ENCODE data around the gene NOVA1.
"Not testable (repeated sequence)": the region's sequence is repeated elsewhere in the genome, so short reads cannot be mapped to it uniquely, and the experiment has no call there.

Gene NOVA1

GRCh38 chr14:26597589-26598080 lies at the start of gene NOVA1:
Gene NOVA1, minus strand, starts transcription at chr14:26598033. Its CDS starts 597 bp downstream, at chr14:26597436.
- DNase-seq (ENCODE audit: low read depth, low spot score): no peak

- not testable (repeated sequence) for DNase-seq (ENCODE audit: low read depth, low spot score)
Measured at GRCh38 chr14:26645057-26645456, 47.2 kb upstream of the NOVA1 start.

GRCh38 chr14:26636561-26636960 lies 38.7 kb upstream of the NOVA1 start:
- no peak for DNase-seq (ENCODE audit: low read depth, low spot score)

GRCh38 chr14:26634946-26635345 lies 37.1 kb upstream of the NOVA1 start:
- DNase-seq (ENCODE audit: low read depth, low spot score): not testable (repeated sequence)

- DNase-seq (ENCODE audit: low read depth, low spot score): no peak
Measured at GRCh38 chr14:26626256-26626655, 28.4 kb upstream of the NOVA1 start.

- DNase-seq (ENCODE audit: low read depth, low spot score): no peak
Measured at GRCh38 chr14:26622611-26623010, 24.8 kb upstream of the NOVA1 start.

GRCh38 chr14:26621807-26622560 lies 24.2 kb upstream of the NOVA1 start:
- DNase-seq (ENCODE audit: low read depth, low spot score): no peak

- no peak for DNase-seq (ENCODE audit: low read depth, low spot score)
Measured at GRCh38 chr14:26621364-26621763, 23.5 kb upstream of the NOVA1 start.

GRCh38 chr14:26611259-26611658 lies 13.4 kb upstream of the NOVA1 start:
- no peak for DNase-seq (ENCODE audit: low read depth, low spot score)

- DNase-seq (ENCODE audit: low read depth, low spot score): no peak
Measured at GRCh38 chr14:26606729-26607312, 9.0 kb upstream of the NOVA1 start.

GRCh38 chr14:26605602-26606001 lies 7.8 kb upstream of the NOVA1 start:
- no peak for DNase-seq (ENCODE audit: low read depth, low spot score)

GRCh38 chr14:26602902-26603301 lies 5.1 kb upstream of the NOVA1 start:
- DNase-seq (ENCODE audit: low read depth, low spot score): no peak

GRCh38 chr14:26601856-26602255 lies 4.0 kb upstream of the NOVA1 start:
- DNase-seq (ENCODE audit: low read depth, low spot score): no peak

GRCh38 chr14:26599291-26599690 lies 1.5 kb upstream of the NOVA1 start:
- no peak for DNase-seq (ENCODE audit: low read depth, low spot score)

- DNase-seq (ENCODE audit: low read depth, low spot score): no peak
Measured at GRCh38 chr14:26598672-26599131, 869 bp upstream of the NOVA1 start.

GRCh38 chr14:26598081-26598671 lies 343 bp upstream of the NOVA1 start:
- DNase-seq (ENCODE audit: low read depth, low spot score): peak; percentile 5

- no peak for DNase-seq (ENCODE audit: low read depth, low spot score)
Measured at GRCh38 chr14:26597071-26597588, 703 bp downstream of the NOVA1 start.

GRCh38 chr14:26596543-26597061 lies 1.2 kb downstream of the NOVA1 start:
- no peak for DNase-seq (ENCODE audit: low read depth, low spot score)

GRCh38 chr14:26595926-26596542 lies 1.8 kb downstream of the NOVA1 start:
- DNase-seq (ENCODE audit: low read depth, low spot score): no peak

- DNase-seq (ENCODE audit: low read depth, low spot score): no peak
Measured at GRCh38 chr14:26594756-26595545, 2.9 kb downstream of the NOVA1 start.

- DNase-seq (ENCODE audit: low read depth, low spot score): no peak
Measured at GRCh38 chr14:26594148-26594547, 3.7 kb downstream of the NOVA1 start.

Data from brain pericyte (primary cell).